MM.1S (cell line): Measurements from ENCODE around the gene TUBG2.

Experiments
- DNase-seq: peaks from one replicate; pipeline ENCODE4 v3.0.0-alpha.2; 2015
- H2AFZ ChIP-seq: fragments of 300-600 bp; sonication (generic); 2 replicates; pipeline ENCODE4 v1.6.0; 2016; ENCODE audit warnings: antibody characterized with exemption, low read length
- H3F3A ChIP-seq: fragments of 300-600 bp; sonication (generic); 2 replicates; pipeline ENCODE4 v1.6.1; 2016; ENCODE audit warnings: mild to moderate bottlenecking, antibody characterized with exemption, low read length, moderate library complexity, mixed read lengths; ENCODE audit not compliant: insufficient read depth
- H3K27ac ChIP-seq: fragments of 300-600 bp; sonication (generic); 2 replicates; pipeline ENCODE4 v1.5.1; 2016; ENCODE audit warnings: mild to moderate bottlenecking, low read length
- H3K27me3 ChIP-seq: fragments of 300-600 bp; sonication (generic); replicated peaks from 2 replicates; pipeline ENCODE4 v1.6.0; 2016; ENCODE audit warnings: low read length; ENCODE audit not compliant: insufficient read depth
- H3K36me3 ChIP-seq: fragments of 300-600 bp; sonication (generic); replicated peaks from 2 replicates; pipeline ENCODE4 v1.6.1; 2016; ENCODE audit warnings: mild to moderate bottlenecking, low read length, mixed read lengths; ENCODE audit not compliant: insufficient read depth
- H3K4me1 ChIP-seq: fragments of 300-600 bp; sonication (generic); 2 replicates; pipeline ENCODE4 v1.6.1; 2016; ENCODE audit warnings: low read length, mixed read lengths
- H3K4me2 ChIP-seq: fragments of 300-600 bp; sonication (generic); 2 replicates; pipeline ENCODE4 v1.6.0; 2016; ENCODE audit warnings: low read depth, low read length
- H3K4me3 ChIP-seq: fragments of 300-600 bp; sonication (generic); 2 replicates; pipeline ENCODE4 v1.5.1; 2016; ENCODE audit warnings: low read length, mixed read lengths
- H3K79me2 ChIP-seq: fragments of 300-600 bp; sonication (generic); 2 replicates; pipeline ENCODE4 v1.6.1; 2016; ENCODE audit warnings: mixed run types, low read length, mixed read lengths
- H3K9ac ChIP-seq: fragments of 300-600 bp; sonication (generic); 2 replicates; pipeline ENCODE4 v1.6.1; 2016; ENCODE audit warnings: low read length, mixed read lengths
- H3K9me2 ChIP-seq: fragments of 300-600 bp; sonication (generic); replicated peaks from 2 replicates; pipeline ENCODE4 v1.6.1; 2016; ENCODE audit warnings: mild to moderate bottlenecking, low read length, mixed read lengths; ENCODE audit not compliant: insufficient read depth
- H3K9me3 ChIP-seq: fragments of 300-600 bp; sonication (generic); replicated peaks from 2 replicates; pipeline ENCODE4 v1.6.1; 2016; ENCODE audit warnings: mild to moderate bottlenecking, low read length, mixed read lengths; ENCODE audit not compliant: insufficient read depth
- H4K20me1 ChIP-seq: fragments of 300-600 bp; sonication (generic); 2 replicates; pipeline ENCODE4 v1.6.1; 2016; ENCODE audit warnings: mild to moderate bottlenecking, low read length, moderate library complexity, mixed read lengths; ENCODE audit not compliant: insufficient read depth
- EZH2 ChIP-seq: fragments of 300-600 bp; sonication (generic); optimal IDR thresholded peaks from 2 replicates; pipeline ENCODE3; 2017; ENCODE audit warnings: low read depth, mild to moderate bottlenecking, antibody characterized with exemption, low read length, mixed read lengths
- EZH2phosphoT487 ChIP-seq: fragments of 300-600 bp; sonication (generic); IDR thresholded peaks from 2 replicates; pipeline ENCODE4 v1.6.1; 2018; ENCODE audit warnings: antibody characterized with exemption, low read length
- TF ChIP-seq, protein P1 (sequence below): fragments of 300-600 bp; sonication (generic); IDR thresholded peaks from 2 replicates; pipeline ENCODE4 v1.5.1; 2016; ENCODE audit warnings: antibody characterized with exemption, low read length, mixed read lengths

Gene TUBG2

DNA sequence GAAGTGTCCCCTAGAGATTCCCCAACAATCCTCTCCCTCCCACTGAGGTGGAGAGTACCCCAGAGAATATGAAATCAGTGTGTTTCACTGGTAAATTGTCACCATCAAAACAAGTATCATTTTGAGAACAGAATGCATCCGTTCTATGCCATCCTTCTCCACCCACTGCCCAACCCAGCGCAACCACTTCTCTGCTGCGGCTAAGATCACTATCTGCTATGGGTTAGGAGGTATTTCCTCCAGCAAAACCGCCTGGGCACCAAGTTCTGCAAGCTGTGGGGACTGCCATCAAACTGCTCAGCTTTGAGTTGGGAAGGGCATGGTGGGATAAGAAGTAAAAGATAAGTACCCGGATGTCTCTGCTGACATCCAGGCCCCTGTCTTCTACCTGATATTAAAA is 47.6 kb downstream of the TUBG2 start:
- Histone ChIP-seq H3K9ac (no peak overlapping the region), H3F3A (peaks cover 9% of the 10 kb centered on the region), H2AFZ (no peak overlapping the region), H3K9me3 (no peaks in the 10 kb centered on the region), H3K4me3 (no peak overlapping the region), H3K9me2 (no peaks in the 10 kb centered on the region), H4K20me1 (no peaks in the 10 kb centered on the region), H3K79me2 (no peaks in the 10 kb centered on the region), H3K27ac (no peak overlapping the region), H3K27me3 (no peaks in the 10 kb centered on the region), H3K36me3 (peaks cover 7% of the 10 kb centered on the region; the same call in 1 of the 2 replicates), H3K4me2 (no peak overlapping the region), H3K4me1 (peaks cover 18% of the 10 kb centered on the region)
- no peak for DNase-seq
- TF ChIP-seq, protein P1, sequence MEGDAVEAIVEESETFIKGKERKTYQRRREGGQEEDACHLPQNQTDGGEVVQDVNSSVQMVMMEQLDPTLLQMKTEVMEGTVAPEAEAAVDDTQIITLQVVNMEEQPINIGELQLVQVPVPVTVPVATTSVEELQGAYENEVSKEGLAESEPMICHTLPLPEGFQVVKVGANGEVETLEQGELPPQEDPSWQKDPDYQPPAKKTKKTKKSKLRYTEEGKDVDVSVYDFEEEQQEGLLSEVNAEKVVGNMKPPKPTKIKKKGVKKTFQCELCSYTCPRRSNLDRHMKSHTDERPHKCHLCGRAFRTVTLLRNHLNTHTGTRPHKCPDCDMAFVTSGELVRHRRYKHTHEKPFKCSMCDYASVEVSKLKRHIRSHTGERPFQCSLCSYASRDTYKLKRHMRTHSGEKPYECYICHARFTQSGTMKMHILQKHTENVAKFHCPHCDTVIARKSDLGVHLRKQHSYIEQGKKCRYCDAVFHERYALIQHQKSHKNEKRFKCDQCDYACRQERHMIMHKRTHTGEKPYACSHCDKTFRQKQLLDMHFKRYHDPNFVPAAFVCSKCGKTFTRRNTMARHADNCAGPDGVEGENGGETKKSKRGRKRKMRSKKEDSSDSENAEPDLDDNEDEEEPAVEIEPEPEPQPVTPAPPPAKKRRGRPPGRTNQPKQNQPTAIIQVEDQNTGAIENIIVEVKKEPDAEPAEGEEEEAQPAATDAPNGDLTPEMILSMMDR = no peak
- no peak for TF ChIP-seq EZH2phosphoT487
- TF ChIP-seq EZH2 = no peak

DNA sequence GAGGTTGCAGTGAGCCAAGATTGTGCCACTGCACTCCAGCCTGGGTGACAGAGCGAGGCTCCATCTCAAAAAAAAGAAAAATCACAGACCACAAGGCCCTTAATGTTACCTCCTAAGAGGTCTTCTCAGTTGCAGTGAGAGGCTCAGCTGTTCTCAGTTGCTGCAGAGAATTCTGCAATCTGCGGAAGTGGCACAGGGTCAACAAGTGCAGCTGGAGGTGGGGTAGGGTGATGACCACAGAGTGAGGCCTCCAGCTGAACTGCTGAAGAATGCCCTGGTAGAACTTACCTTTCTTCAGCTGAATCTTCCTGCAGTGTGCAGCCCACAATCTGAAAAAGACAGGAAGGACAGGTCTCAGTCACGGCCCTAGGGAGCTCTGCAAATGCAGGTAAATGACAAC is 49.5 kb downstream of the TUBG2 start:
- no peak for DNase-seq

DNA sequence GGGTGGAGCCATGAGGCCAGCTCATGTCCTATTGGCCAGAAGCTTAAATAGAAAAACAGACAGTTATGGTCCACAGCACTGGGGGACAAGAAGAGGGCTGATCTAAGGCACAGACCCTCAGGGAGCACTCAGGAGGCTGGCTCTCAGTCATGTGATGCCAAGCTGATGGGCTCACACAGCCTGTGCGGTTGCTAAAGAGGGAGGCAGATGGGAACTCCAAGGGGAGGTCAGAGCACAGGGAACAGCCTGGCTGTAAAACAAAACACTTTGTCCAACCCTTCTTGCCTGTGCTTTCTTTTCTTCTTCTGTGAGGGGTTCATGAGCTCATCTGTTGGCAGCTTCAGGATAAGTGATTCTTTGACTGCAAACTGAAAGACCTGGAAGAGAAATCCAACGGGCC is 50.5 kb downstream of the TUBG2 start:
- no peaks in the 10 kb centered on the region for H3K9me3 ChIP-seq
- peaks cover 9% of the 10 kb centered on the region for H3F3A ChIP-seq
- no peak for DNase-seq
- H3K4me2 ChIP-seq = no peak overlapping the region
- H2AFZ ChIP-seq = no peak overlapping the region
- H3K27me3 ChIP-seq = no peaks in the 10 kb centered on the region
- H3K4me1 ChIP-seq = peaks cover 14% of the 10 kb centered on the region
- peaks cover 7% of the 10 kb centered on the region; the same call in 1 of the 2 replicates for H3K36me3 ChIP-seq
- H3K9ac ChIP-seq = no peak overlapping the region
- TF ChIP-seq, protein P1 = no peak
- TF ChIP-seq EZH2 (no peak), EZH2phosphoT487 (no peak)
- H4K20me1 ChIP-seq = no peaks in the 10 kb centered on the region
- H3K4me3 ChIP-seq = no peak overlapping the region
- no peaks in the 10 kb centered on the region for H3K79me2 ChIP-seq
- no peaks in the 10 kb centered on the region for H3K9me2 ChIP-seq
- H3K27ac ChIP-seq = no peak overlapping the region

More for the DNA sequence above, 49.5 kb downstream of the TUBG2 start:
- H3K4me3 ChIP-seq = no peak overlapping the region
- H3K27me3 ChIP-seq = no peaks in the 10 kb centered on the region
- peaks cover 18% of the 10 kb centered on the region for H3K4me1 ChIP-seq
- H2AFZ ChIP-seq = no peak overlapping the region
- H3K9me2 ChIP-seq = no peaks in the 10 kb centered on the region
- peaks cover 9% of the 10 kb centered on the region for H3F3A ChIP-seq
- H3K27ac ChIP-seq = no peak overlapping the region
- H3K4me2 ChIP-seq = no peak overlapping the region
- H3K79me2 ChIP-seq = no peaks in the 10 kb centered on the region
- TF ChIP-seq EZH2phosphoT487 = no peak
- no peak for TF ChIP-seq EZH2
- TF ChIP-seq, protein P1 = no peak
- H3K9ac ChIP-seq = no peak overlapping the region
- no peaks in the 10 kb centered on the region for H3K9me3 ChIP-seq
- H3K36me3 ChIP-seq = peaks cover 7% of the 10 kb centered on the region; the same call in 1 of the 2 replicates
- H4K20me1 ChIP-seq = no peaks in the 10 kb centered on the region
